Activated CD8-positive, alpha-beta memory T cell treated with anti-CD3 and anti-CD28 coated beads for 4 hours (primary cell): ENCODE measurements around the gene IL18R1.

Source experiments
- DNase-seq, 2 donors: peaks; one replicate each; pipeline ENCODE4 v3.0.0-alpha.2; 2020; ENCODE audit warnings: low read depth in 2 of 2

IL18R1 gene

DNA sequence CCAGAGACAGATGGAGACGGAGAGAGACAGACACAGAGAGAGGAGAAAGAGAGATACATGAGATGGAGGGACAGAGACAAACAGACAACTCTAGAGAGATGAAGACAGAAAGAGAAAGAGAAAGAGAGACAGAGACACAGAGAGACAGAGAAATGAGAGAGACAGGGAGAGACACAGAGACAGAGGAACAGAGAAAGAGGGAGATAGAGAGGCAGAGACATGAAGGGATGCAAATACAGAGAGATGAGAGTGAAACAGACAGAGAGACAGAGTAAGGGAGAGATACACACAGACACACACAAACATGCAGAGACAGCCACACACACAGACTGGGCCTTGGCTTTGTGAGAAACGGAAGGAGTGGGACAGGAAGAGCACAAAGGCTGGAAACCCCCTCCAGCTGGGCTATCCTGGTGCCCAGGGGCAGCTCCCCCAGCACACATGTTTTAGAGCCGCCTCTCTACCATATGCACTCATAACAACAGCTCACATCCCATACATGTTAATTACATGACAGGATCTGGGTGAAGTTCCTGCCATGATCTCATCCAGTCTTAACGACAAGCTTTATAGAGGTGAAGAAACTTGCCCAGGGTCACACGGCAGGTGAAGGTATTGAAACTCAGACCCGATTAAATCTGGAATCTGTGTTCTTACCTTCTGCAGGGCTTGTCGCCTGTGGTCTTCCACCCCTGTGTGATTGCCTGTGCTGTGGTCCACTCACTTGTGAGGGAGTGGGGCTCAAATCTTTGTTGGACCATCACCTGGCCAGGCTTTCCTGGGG lies 32.4 kb downstream of the IL18R1 start:
- DNase-seq = no peak

DNA sequence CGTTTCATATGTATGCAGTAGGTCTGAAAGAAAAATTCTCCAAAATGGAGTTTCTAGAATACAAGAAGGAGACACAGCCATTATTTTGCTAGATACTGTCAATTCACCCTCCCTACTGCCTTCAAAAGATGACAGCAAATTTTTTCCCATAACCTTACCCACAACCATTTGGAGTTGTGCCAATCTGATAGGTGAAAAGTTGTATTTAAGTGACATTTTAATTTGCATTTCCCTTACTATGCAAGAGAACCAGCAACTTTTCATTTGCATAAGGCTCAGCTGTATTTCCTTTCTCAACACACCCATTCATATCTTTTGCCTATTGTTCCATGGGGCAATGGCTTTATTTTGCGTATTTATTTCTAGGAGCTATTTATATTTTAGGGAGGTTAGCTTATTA lies 36.0 kb downstream of the IL18R1 start:
- no peak for DNase-seq

DNA sequence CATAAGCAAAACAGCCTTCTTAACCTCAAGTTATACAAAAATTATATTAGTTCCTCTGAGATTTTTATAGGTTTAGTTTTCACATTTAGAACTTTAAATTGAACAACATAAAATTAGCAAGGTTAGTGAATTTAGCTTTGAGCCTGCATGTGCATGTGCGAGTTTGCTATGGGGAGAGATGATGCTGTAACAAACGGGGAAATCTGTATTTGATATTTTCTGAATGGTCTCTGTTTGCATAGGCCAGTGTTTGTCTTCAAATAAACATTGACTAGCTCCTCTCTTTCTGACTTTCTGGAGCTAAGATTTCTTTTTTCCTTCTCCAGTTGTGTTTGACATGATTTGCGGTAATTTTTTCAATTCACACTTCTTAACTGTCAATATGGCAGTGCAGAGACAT lies 36.5 kb downstream of the IL18R1 start:
- DNase-seq = no peak

DNA sequence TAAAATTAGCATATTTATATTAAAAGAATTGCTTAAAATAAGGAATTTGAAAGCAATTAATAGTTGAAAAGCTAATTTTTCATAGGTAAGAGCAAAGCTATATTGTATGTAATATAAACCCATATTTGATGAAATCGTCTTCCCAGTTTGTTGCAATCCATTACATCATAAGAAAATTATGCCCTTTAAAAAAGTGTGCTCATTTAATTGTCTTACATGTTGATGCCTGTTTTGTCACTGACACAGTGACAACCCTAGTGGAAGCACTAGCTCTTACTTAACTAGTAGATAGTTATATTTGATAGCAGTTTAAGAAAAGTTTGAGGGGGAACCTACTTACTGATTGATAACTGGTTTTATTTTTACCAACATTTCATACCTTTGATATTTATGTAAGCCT lies 37.3 kb downstream of the IL18R1 start:
- no peak for DNase-seq

DNA sequence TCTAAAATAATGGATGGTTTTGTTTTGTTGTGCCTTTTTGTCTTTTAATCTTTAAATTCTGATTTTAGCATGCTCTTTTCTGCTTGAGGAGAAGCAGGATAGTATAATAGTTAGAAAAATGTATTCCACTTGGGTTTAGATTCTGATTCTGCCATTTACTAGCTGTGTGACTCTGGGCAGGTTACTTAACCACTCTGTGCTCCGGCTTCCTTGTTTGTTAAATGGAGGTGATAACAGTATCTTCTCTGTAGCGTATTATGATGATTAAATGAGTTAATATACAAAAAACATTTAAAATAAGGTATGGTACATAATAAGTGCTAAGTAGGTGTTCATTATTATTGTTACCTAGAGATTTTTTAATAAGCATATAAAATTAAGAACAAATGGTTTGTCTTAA lies 40.4 kb downstream of the IL18R1 start:
- DNase-seq = no peak

DNA sequence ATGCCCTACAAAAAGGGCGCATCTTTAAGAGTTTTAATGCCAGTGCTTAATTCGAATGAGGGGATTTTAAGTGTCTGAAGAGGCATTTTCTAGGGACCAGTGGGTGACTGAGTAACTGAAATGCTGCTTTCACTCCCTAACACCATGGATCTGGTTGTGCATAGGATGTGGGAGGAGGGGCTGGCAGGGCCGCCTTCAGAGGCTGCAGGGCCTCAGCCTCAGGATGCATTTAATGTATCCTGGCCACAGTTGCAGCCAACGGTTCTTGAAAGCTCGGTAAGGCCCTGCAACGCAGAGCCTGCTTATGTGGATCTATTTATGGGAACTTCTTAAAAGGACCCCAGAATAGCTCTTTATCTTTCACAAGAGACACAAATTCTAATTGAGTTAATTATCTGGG lies 41.6 kb downstream of the IL18R1 start:
- no peak for DNase-seq

DNA sequence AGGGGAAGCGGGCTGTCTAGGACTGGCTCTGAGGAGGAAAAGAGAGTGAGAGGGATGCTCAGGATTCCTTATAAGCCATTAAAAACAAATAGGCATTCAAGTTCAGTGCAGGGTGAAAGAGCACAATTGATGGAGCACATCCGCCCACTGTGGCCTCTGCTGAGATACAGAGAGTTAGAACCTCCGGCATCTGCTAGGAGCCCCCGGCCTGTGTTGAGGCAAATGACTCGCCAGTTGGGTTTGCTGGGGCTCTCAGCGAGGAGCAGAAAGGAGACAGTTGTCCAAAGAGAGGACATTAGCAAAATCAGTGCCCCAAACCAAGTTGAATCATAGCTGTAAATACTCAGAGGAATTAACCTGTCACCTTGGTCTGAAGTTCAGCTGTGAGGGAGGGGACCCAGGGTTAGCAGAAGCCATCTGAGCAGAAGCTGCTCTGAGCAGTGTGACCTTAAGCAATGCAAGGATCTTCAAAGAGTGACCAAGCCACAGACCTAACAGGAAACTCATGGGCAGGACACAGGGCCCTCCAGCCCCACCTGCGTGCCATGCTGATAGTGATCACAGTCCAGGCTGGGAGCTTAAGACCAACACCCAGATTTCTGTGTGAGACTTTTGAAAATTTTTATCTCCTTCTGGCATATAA lies 44.0 kb downstream of the IL18R1 start:
- no peak for DNase-seq

DNA sequence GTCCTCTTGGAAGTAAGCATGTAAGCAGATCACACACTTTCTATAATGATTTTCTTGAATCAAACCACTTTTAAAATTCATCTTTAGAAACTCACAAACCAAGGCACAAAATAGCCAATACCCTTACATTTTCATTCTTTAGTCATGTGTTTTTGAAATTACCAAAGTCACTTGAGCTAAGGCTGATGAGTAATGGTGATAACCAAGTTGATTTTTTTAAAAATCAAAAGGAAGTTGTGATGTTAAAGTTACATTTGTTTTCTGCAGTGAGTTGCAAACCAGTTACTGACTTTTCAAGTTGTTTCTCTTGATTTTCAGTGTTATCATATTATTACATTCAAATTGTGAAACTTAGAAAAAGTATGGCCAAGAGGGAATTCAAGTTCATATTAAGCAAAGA lies 45.9 kb downstream of the IL18R1 start:
- DNase-seq = no peak

DNA sequence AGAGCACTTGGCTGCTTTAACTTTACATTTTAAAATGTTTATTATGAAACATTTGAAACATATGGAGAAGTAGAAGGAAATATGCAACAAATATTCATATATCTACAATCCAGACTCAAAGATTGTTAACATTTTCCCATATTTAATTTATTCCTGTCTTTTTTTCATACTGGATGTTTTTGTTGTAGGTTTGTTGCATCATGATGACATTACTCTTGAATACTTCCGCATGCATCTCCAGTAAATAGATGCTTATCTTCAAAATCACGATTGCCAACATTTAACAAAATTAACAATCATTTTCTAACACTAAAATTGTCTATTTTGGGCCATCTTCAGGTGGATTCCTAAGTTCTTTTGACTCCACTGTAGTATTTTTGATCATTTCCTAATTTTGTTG lies 46.3 kb downstream of the IL18R1 start:
- DNase-seq = no peak

DNA sequence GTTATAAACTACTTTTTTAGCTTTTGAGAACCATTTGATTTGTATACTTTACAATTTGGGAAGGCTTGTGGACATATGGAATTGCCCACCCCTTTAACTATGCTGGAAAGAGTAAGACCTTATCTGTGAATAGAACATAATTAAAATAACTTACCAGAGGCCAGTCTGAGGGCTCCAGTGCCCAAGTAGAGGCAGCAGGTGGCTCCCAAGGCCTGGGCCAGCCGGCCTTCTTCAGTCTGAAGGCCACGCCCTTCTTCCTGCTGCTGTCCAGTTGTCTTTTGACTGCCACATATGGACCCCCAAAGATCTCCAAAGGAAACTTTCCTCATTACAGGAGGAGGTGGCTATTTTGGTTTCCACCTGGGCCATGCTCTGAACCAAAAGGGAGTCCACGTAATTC lies 55.4 kb downstream of the IL18R1 start:
- DNase-seq = no peak

DNA sequence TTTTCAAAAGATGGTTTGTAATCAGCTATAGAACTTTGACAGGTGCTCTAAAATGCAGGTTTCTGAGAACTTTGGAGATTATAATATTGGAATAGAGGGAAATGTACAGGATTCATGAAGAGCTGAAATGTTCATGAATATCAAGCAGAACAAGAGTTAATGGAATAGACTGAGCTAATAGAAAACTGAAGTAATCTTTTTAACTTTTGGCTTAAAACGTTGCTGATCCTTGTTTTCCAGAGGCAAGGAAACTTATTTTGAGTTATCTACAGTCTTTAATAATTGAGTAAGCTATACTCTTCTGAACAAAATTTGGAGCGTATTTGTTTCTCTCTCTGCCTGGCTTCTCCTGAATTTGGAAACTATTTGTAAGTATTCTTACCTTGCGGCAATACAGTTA lies 56.6 kb downstream of the IL18R1 start:
- DNase-seq = no peak

DNA sequence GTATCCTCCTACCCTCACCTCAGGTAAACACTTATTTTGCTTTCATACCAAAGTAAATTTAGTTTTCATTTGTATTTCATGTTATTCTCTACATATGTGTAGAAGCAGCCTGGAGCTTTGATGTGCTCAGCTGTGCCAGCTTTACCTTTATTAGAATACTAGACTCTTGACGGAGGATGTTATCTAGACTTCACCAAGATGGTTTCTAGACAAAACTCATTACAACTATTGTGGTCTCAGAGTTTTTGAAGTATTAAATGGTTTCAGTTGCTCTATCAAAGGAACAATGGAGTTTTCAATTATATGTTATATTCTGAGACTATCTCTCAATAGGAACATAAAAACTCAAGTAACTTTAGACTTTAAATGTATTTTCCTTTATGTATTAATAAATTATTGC lies 62.4 kb downstream of the IL18R1 start:
- no peak for DNase-seq

DNA sequence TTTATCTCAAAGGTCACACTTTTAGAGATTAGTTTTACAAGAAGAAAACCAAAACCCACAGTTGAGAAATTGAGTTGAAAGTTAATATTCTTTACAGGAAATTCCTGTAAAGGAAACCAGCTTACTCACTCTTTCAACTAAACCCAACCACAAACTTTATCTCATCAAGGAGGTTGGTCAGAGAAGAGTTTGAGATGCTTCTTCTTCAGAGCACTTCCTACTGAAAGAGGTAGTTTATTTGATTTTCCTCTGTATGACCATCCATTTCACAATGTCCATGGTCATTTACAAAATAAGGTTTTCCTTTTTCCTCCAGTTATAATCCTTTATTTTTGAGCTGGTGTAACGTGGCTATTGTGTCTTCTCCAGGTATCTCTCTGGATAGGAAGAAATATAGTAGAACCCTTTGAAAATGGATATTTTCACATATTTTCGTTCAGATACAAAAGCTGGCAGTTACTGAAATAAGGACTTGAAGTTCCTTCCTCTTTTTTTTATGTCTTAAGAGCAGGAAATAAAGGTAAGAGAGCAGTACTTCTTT lies 62.9 kb downstream of the IL18R1 start:
- no peak for DNase-seq

DNA sequence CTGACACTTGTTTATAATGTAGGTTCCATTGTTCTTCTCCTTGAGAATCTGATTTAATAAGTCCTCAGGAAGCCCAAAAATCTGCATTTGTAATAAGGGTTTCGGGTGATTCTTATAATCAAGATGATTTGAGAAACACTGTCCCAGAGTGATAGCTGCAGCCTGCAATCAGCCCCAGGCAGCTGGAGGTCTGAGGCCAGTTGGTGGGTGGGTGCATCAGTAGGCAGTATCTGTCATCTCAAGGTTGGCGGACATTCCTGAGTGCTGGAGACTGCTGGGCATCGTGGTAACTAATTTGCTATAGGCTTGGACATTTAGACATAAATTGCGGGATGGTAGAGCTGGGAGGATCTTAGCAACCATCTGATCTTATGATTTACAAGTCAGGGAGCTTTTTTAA lies 64.7 kb downstream of the IL18R1 start:
- DNase-seq = no peak

DNA sequence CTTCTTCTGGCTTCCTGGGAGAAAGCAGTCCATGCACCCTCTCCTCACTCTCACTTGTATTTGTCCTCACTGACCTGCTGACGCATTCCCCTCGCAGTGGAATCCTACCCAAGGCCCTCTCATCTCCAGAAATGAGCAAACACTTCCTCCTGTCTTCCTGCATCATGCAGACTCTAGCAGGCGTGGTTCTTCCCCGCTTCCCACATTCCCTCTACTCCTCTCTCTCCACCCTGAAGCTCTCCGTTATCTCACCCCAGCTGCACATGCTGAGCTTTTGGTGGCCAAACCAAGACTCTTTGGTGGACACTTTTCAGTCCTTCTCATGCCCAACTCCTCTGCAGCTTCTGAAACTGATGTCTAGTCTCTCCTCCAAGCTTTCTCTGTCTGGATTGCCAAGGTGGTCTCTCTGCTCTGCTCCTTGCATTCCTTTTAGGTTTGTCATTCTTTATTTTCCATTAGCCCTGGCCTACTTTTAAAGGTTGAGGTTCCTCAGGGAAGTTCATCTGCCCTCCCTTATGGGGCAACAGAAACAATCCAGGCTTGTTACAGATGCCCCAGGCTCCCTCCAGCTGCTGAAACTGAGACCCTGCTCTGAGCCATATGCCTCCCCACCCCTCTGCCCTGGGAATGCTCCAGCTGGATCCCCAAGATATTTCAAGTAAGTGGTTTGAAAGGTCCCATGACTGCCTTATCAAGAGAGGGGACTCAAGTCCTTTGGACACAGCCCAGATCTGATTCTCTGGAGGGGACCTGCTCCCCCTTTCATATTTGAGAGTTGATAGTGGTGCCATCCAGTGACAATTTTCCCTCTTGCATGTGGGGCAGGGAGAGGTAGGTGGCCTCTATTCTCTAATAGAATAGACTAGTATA lies 66.5 kb downstream of the IL18R1 start:
- DNase-seq = no peak

DNA sequence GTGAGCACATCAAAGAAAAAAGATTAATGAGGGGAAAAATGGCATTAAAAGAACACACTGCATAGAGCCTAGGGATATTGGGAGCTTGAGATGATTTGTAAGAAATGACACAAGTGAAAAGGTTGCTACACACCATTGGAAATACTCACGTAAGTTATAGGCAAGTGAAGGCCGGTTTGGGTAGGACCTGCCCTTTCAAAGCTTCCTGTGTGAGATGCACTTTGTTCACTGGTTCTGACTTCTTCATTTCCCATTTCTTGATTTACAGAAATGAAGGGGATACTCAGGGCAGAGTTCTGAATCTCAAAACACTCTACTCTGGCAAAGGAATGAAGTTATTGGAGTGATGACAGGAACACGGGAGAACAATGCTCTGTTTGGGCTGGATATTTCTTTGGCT lies 67.3 kb downstream of the IL18R1 start, which contains the start of gene IL18RAP:
Gene IL18RAP (plus strand): TSS at position 251 of the 400 bp plus-strand sequence. CDS start 118 bp downstream, at position 369.
- no peak for DNase-seq

DNA sequence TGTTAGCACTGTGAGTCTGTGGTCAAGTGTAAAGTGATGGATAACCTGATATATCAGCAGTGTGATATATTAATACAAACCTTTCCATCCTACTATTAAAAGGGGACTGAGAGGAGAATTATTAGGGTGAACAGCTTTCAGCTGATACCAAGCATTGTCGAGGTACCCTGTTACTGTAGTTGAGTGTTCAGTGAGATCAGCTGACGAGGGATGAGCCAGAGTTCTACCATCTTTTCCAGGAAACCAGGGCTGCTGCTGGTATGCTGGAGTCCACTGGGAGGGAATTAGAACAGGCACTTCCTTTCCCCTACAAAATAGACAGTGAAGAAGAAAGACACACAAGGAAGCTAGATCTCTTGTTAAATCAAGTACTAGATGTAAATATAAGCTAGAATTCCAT lies 67.8 kb downstream of the IL18R1 start:
- no peak for DNase-seq

DNA sequence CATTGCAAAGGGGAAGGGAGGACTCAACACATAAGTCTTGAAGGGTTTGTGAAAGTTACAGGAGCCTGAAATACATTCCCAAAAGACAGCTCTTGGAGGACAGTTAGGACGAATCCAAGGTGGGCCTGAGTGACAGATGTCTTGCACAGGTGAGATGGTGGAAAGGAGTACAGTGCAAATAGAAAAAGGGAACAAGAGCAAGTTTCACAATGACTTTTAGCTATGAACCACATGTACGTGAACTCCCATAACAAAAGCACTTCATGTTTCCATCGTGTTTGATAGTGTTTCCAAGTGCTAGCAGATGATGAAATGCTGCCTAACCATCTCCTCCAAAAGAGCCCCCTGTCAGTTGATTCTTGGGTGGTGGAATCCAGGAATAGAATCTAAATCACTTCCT lies 69.2 kb downstream of the IL18R1 start:
- DNase-seq = no peak

DNA sequence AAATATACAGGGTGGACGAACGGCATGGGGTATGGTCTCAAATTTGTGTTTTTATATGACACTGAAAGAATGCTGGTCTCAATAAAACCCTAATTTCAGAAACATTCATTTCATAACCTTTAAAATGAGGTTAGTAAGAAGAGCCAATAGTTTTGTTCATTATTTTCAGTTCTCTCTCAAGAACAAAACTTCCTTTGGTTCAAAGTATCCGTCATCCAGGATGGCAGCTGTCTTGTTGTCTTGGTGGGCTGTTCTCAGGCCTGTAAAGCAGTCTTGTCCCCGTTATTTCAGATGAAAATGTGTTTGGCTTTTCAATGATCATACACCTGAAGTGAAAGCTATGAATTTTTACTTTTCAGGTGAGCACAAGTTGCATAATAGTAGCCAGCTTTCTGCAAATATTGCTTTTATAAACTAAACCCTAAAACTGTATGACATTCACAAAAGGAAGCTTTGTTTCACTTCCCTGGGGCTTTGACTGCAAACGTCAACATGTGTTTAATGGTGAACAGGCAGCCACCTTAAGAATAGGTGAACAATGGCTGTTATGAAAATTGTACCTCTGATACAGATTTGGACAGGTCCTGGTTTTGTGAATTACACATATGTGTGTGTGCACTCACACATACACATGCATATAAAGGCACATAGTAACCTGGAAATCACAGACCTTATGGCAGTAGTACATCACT lies 70.0 kb downstream of the IL18R1 start:
- DNase-seq = no peak

DNA sequence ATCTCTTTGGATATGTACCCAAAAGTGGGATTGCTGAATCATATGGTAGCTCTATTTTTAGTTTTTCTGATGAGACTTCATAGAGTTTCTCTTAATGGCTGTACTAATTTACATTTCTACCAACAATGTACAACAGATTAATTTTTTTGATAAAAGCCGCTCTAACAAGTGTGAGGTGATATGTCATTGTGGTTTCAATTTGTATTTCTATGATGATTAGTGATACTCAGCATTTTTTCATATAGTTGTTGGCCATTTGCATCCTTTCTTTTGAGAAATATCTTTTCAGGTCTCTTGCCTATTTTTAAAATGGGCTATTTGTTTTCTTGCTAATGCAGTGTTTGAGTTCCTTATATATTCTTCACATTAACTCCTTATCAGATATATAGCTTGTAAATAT lies 71.7 kb downstream of the IL18R1 start:
- DNase-seq = no peak

DNA sequence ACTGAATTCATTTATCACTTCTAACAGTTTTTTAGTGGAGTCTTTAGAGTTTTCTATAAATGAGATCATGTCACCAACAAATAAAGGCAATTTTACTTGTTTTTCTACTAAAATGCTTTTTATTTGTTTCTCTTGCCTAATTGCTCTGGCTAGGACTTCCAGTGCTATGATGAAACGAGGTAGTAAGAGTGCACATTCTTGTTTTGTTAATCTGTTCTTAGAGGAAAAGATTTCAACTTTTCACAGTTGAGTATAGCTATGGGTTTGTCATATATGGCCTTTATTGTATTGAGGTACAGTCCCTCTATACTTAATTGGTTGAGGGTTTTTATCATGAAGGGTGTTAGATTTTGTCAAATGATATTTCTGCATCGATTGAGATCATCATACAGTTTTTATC lies 73.0 kb downstream of the IL18R1 start:
- no peak for DNase-seq

DNA sequence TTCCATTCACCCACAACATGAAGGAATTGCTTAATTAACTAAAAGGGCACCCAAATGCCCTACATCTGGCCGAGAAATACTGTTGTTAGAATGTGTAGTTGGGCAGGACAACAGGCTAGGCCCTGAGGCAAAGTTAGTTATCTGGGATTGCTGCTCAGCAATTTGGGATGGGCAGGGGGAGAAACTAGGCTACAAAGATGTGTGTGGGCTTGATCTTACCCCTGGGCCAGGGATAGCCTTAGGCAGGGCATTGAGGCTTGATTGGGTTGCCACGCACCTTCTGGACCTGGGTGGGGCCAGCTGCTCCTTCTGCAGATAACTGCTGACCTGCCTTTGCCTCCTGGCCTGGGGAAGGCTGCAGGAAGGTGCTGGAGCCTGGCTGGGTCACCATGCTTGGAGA lies 76.8 kb downstream of the IL18R1 start:
- no peak for DNase-seq
